GM20000 (cell line): ENCODE results near the gene ACBD6.

ENCODE experiments used
- DNase-seq: peaks from one replicate; pipeline ENCODE4 v3.0.0; 2012; ENCODE audit warnings: low spot score
- TF ChIP-seq, protein P1 (sequence below): IDR thresholded peaks from 2 replicates; pipeline ENCODE4 v1.5.1; 2012; ENCODE audit warnings: mild to moderate bottlenecking, control low read depth; ENCODE audit errors: extremely low read depth, missing control alignments

Gene ACBD6

DNA sequence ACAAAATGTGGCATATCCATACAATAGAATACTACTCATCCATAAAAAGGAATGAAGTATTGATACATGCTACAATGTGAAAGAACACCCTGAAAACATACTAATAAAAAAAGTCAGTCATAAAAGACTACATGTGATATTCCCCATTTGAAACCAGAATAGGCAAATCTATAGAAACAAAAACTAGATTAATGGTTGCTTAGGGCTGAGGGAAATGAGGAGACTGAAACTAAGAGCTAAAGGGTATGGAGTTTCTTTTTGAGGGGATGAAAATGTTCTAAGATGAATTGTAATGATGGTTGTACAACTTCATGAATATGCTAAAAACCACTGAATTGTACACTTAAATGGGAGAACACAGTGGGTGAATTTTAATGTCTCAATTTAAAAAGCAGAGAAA is 50.9 kb downstream of the ACBD6 start:
- TF ChIP-seq, protein P1, sequence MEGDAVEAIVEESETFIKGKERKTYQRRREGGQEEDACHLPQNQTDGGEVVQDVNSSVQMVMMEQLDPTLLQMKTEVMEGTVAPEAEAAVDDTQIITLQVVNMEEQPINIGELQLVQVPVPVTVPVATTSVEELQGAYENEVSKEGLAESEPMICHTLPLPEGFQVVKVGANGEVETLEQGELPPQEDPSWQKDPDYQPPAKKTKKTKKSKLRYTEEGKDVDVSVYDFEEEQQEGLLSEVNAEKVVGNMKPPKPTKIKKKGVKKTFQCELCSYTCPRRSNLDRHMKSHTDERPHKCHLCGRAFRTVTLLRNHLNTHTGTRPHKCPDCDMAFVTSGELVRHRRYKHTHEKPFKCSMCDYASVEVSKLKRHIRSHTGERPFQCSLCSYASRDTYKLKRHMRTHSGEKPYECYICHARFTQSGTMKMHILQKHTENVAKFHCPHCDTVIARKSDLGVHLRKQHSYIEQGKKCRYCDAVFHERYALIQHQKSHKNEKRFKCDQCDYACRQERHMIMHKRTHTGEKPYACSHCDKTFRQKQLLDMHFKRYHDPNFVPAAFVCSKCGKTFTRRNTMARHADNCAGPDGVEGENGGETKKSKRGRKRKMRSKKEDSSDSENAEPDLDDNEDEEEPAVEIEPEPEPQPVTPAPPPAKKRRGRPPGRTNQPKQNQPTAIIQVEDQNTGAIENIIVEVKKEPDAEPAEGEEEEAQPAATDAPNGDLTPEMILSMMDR, result no peak

DNA sequence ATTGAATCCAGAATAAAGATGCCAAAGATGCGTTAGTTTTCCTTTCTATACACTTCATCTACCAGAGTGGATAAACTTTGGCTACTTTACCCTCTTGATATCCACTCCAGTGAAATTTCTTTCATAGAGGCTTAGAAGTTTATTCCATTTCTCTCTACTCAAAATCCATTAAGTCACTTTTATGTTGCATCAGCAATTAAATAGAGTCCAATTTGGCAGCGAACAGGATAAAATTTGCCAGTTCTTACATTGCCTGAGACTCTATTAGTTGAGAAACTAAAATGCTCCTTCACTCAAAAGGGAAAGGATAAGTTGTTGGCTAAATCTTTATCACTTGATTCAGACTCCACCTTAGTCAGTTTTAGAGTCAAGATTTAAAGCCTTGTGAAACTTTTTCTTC is 57.9 kb downstream of the ACBD6 start:
- TF ChIP-seq, protein P1, result no peak
- DNase-seq, result no peak

More for the DNA sequence above, 50.9 kb downstream of the ACBD6 start:
- DNase-seq, result no peak

DNA sequence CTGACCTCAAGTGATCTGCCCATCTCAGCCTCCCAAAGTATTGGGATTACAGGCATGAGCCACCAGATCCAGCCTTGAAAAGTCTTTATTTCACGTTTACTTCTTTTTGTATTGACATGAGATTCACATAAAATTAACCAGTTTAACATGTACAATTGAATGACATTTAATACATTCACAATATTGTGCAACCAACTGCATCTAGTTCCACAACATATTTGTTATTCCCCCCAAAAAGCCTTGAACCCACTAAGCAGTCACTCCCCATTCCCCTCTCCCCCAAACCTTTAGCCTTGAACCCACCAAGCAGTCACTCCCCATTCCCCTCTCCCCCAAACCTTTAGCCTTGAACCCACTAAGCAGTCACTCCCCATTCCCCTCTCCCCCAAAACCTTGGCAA is 62.0 kb downstream of the ACBD6 start:
- DNase-seq, result no peak
- TF ChIP-seq, protein P1, result no peak

DNA sequence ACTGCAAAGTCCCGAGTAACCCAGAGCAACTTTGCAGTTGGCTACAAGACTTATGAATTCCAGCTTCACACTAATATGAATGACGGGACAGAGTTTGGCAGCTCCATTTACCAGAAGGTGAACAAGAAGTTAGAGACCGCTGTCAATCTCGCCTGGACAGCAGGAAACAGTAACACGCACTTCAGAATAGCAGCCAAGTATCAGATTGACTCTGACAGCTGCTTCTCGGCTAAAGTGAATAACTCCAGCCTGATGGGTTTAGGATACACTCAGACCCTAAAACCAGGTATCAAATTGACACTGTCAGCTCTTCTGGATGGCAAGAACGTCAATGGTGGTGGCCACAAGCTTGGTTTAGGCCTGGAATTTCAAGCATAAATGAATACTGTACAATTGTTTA is 66.8 kb downstream of the ACBD6 start:
- TF ChIP-seq, protein P1, result no peak
- no peak for DNase-seq

DNA sequence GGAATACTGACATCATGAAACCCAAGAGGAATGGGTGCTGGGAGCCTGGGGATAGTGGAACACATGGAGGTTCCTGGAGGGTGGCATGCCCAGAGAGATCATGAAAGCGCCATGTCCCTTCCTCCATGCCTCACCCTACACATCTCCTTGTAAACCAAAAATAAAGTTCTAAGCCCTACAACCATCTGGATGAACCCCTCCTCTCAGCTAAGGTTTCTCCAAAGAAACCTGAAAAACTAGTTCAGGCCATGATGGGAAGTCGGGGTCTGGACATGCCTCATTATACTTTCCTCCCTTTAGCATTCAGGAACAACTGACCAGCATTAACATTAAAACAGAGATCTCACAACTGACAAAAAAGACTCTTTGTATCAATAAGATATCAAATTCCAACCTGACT is 68.5 kb downstream of the ACBD6 start:
- TF ChIP-seq, protein P1, result no peak

DNA sequence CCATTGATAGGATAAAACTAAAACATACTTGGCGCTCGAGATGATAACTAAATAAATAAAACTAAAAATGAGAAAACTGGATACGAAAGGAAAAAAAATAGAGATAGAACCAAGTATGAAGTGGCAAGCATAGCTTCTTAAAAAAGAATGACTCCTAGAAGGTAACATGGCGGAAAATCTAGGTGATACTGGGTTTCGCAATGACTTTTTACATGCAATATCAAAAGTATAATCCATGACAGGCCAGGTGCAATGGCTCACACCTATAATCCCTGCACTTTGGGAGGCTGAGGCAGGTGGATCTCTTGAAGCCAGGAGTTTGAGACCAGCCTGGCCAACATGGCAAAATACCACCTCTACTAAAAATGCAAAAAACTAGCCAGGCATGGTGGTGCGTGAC is 70.7 kb downstream of the ACBD6 start:
- TF ChIP-seq, protein P1, result no peak
- DNase-seq, result no peak

More for the DNA sequence above, 68.5 kb downstream of the ACBD6 start:
- DNase-seq, result no peak

DNA sequence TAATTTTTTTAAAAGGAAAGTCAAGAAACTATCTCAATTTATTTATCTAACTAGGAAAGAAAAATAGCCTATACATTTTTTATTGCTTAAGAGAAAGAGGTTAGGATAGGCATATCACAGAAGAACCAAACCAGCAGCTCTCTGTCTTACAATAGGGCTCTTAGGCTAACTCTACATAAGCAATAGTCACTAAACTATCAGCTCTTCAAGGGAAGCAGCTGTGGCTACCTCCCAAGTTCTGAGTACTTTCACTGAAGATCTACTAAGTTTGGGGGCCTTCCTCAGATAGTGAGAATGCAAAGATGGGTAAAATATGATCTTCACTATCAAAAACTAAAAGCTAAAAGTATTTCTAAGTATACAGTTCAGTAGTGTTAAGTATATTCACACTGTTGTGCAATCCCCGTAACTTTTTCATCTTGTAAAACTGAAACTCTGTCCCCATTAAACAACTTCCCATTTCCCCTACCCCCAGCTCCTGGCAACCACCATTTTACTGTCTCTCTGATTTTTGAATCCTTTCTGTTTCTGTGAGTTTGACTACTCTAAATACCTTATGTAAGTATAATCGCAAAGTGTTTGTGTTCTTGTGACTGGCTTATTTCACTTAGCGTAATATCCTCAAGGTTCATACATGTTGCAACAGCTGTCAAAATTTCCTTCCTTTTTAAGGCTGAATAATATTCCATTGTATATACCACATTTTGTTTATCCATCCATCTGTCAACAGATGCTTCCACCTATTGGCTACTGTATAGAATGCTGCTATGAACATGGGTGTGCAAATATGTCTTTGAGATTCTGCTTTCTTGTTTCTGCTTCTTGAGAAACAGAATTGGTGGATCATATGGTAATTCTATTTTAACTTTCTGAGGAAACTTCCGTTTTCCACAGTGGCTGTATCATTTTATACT is 73.3 kb downstream of the ACBD6 start:
- TF ChIP-seq, protein P1, result no peak
- no peak for DNase-seq
